ENCODE measurements around the gene CEMP1. TPM values are rescaled to one million over a fixed set of nuclear protein-coding genes. Genes with fewer than 3 reads are reported as not detected.

Gene CEMP1
- total RNA-seq, 2 donors from 2014 or later, result 0.50 TPM; not detected in 1

- H3K27ac Mint-ChIP-seq, result no peak overlapping the region
- DNase-seq (ENCODE audit: low spot score in 2 of 2) (no peak), ATAC-seq (no peak)
- no peaks in the 10 kb centered on the region for H3K9me3 Mint-ChIP-seq
- no peaks in the 10 kb centered on the region for H3K36me3 Mint-ChIP-seq
Observed at GRCh38 chr16:2499454-2499853, 31.8 kb downstream of the CEMP1 start.

- no peaks in the 10 kb centered on the region for H3K36me3 Mint-ChIP-seq
- H3K9me3 Mint-ChIP-seq, result no peaks in the 10 kb centered on the region
- no peak overlapping the region for H3K27ac Mint-ChIP-seq
- DNase-seq (ENCODE audit: low spot score in 2 of 2), result no peak
- no peak for ATAC-seq
Observed at GRCh38 chr16:2498531-2499253, 32.5 kb downstream of the CEMP1 start.

- H3K36me3 Mint-ChIP-seq, result no peaks in the 10 kb centered on the region
- ATAC-seq (no peak), DNase-seq (ENCODE audit: low spot score in 2 of 2) (no peak)
- H3K27ac Mint-ChIP-seq, result peak overlapping the region in 1 of 2 donors; percentile 34
- H3K9me3 Mint-ChIP-seq, result no peaks in the 10 kb centered on the region
Observed at GRCh38 chr16:2497695-2498484, 33.3 kb downstream of the CEMP1 start.

- H3K9me3 Mint-ChIP-seq, result no peaks in the 10 kb centered on the region
- H3K36me3 Mint-ChIP-seq, result no peaks in the 10 kb centered on the region
- DNase-seq (ENCODE audit: low spot score in 2 of 2) (no peak), ATAC-seq (no peak)
- no peak overlapping the region for H3K27ac Mint-ChIP-seq
Observed at GRCh38 chr16:2497116-2497630, 34.0 kb downstream of the CEMP1 start.

- ATAC-seq (no peak), DNase-seq (ENCODE audit: low spot score in 2 of 2) (no peak)
- no peak overlapping the region for H3K27ac Mint-ChIP-seq
- H3K9me3 Mint-ChIP-seq, result no peaks in the 10 kb centered on the region
- H3K36me3 Mint-ChIP-seq, result no peaks in the 10 kb centered on the region
Observed at GRCh38 chr16:2496223-2497115, 34.7 kb downstream of the CEMP1 start.

GRCh38 chr16:2495041-2495440, 36.2 kb downstream of the CEMP1 start:
- no peaks in the 10 kb centered on the region for H3K36me3 Mint-ChIP-seq
- no peaks in the 10 kb centered on the region for H3K9me3 Mint-ChIP-seq
- H3K27ac Mint-ChIP-seq, result no peak overlapping the region
- no peak for DNase-seq (ENCODE audit: low spot score in 2 of 2)
- ATAC-seq, result no peak

- DNase-seq (ENCODE audit: low spot score in 2 of 2) (no peak), ATAC-seq (no peak)
- Mint-ChIP-seq H3K36me3 (no peaks in the 10 kb centered on the region), H3K27ac (no peak overlapping the region), H3K9me3 (no peaks in the 10 kb centered on the region)
Observed at GRCh38 chr16:2494616-2495015, 36.6 kb downstream of the CEMP1 start.

GRCh38 chr16:2493605-2494004, 37.6 kb downstream of the CEMP1 start:
- DNase-seq (ENCODE audit: low spot score in 2 of 2), result no peak
- no peaks in the 10 kb centered on the region for H3K36me3 Mint-ChIP-seq

GRCh38 chr16:2492292-2492691, 38.9 kb downstream of the CEMP1 start:
- no peak for ATAC-seq
- Mint-ChIP-seq H3K36me3 (no peaks in the 10 kb centered on the region), H3K9me3 (no peaks in the 10 kb centered on the region)

More at GRCh38 chr16:2493605-2494004, 37.6 kb downstream of the CEMP1 start:
- no peak for ATAC-seq
- Mint-ChIP-seq H3K27ac (no peak overlapping the region), H3K9me3 (no peaks in the 10 kb centered on the region)

GRCh38 chr16:2490190-2491105, 40.8 kb downstream of the CEMP1 start:
- H3K9me3 Mint-ChIP-seq, result no peaks in the 10 kb centered on the region
- DNase-seq (ENCODE audit: low spot score in 2 of 2) (no peak), ATAC-seq (no peak)
- no peaks in the 10 kb centered on the region for H3K36me3 Mint-ChIP-seq
- H3K27ac Mint-ChIP-seq, result no peak overlapping the region

More at GRCh38 chr16:2492292-2492691, 38.9 kb downstream of the CEMP1 start:
- peak overlapping the region in 1 of 2 donors; percentile 36 for H3K27ac Mint-ChIP-seq
- DNase-seq (ENCODE audit: low spot score in 2 of 2), result no peak

GRCh38 chr16:2489581-2489980, 41.6 kb downstream of the CEMP1 start:
- Mint-ChIP-seq H3K36me3 (no peaks in the 10 kb centered on the region), H3K9me3 (no peaks in the 10 kb centered on the region), H3K27ac (no peak overlapping the region)
- DNase-seq (ENCODE audit: low spot score in 2 of 2) (no peak), ATAC-seq (no peak)

GRCh38 chr16:2487903-2488531, 43.2 kb downstream of the CEMP1 start:
- H3K36me3 Mint-ChIP-seq, result no peaks in the 10 kb centered on the region
- no peak for DNase-seq (ENCODE audit: low spot score in 2 of 2)
- H3K9me3 Mint-ChIP-seq, result no peaks in the 10 kb centered on the region
- H3K27ac Mint-ChIP-seq, result peak overlapping the region in 1 of 2 donors; percentile 26
- no peak for ATAC-seq

GRCh38 chr16:2487517-2487842, 43.7 kb downstream of the CEMP1 start:
- H3K36me3 Mint-ChIP-seq, result no peaks in the 10 kb centered on the region
- no peaks in the 10 kb centered on the region for H3K9me3 Mint-ChIP-seq
- DNase-seq (ENCODE audit: low spot score in 2 of 2) (no peak), ATAC-seq (no peak)
- peak overlapping the region; percentile 26 to 89 for H3K27ac Mint-ChIP-seq

GRCh38 chr16:2486645-2487516, 44.3 kb downstream of the CEMP1 start:
- no peaks in the 10 kb centered on the region for H3K36me3 Mint-ChIP-seq
- no peaks in the 10 kb centered on the region for H3K9me3 Mint-ChIP-seq
- DNase-seq (ENCODE audit: low spot score in 2 of 2) (peak; percentile 64 to 79), ATAC-seq (peak; percentile 96 to 98)
- peak overlapping the region; percentile 26 to 89 for H3K27ac Mint-ChIP-seq
